Spinal cord (tissue), 10 donors: Measurements from ENCODE around the gene PPFIA2. TPM values are rescaled to one million over a fixed set of nuclear protein-coding genes. Genes with fewer than 3 reads are reported as not detected.
A peak's percentile ranks its signal among the peaks of the same experiment; 100 is the strongest.

Experiments
- DNase-seq, 6 donors: peaks; one replicate each; pipeline versions ENCODE4 v3.0.0 to v3.0.0-alpha.2; 2013 to 2015; ENCODE audit warnings: low spot score in 6 of 6, low read depth in 4 of 6
- H3K27ac ChIP-seq: one replicate; pipeline ENCODE4 v1.5.1; 2013; ENCODE audit warnings: low read depth, low read length, control low read depth
- H3K27me3 ChIP-seq: one replicate; pipeline ENCODE4 v1.6.1; 2013; ENCODE audit warnings: low read length; ENCODE audit not compliant: control insufficient read depth, insufficient read depth
- H3K36me3 ChIP-seq: one replicate; pipeline ENCODE4 v1.6.1; 2013; ENCODE audit warnings: low read length; ENCODE audit not compliant: control insufficient read depth, insufficient read depth
- H3K4me1 ChIP-seq: one replicate; pipeline ENCODE4 v1.6.1; 2013; ENCODE audit warnings: low read length; ENCODE audit not compliant: control insufficient read depth, insufficient read depth
- H3K4me3 ChIP-seq: one replicate; pipeline ENCODE4 v1.5.1; 2013; ENCODE audit warnings: low read depth, low read length, control low read depth
- H3K9me3 ChIP-seq: one replicate; pipeline ENCODE4 v1.6.1; 2013; ENCODE audit warnings: low read length; ENCODE audit not compliant: control insufficient read depth, insufficient read depth
- WGBS: methylation state at CpG from one replicate; pipeline ENCODE4 v1.1.5; 2013; ENCODE audit warnings: missing lambda C conversion rate; ENCODE audit not compliant: insufficient coverage; 5-methylcytosine and 5-hydroxymethylcytosine counted together
- polyA plus RNA-seq, 2 donors: library from polyadenylated mRNA; unstranded; fragments of 120-200 nt; gene quantifications; one replicate each; pipeline ENCODE4 v1.2.1, GENCODE V29; 2013; ENCODE audit not compliant: insufficient read length in 2 of 2
- total RNA-seq, 2 donors: library from RNA; depleted of rRNA in 1 of 2; stranded (reverse); fragments of 120-200 nt in 1 of 2; fragments of >200 nt in 1 of 2; gene quantifications; one replicate each; pipeline versions ENCODE4 v1.2.3 to v1.2.4, GENCODE V29; 2013 to 2014
- donor health status: healthy.

The PPFIA2 gene
- total and polyA plus RNA-seq, 4 donors = 24.5 to 75.3 (median 40.6) TPM

DNA sequence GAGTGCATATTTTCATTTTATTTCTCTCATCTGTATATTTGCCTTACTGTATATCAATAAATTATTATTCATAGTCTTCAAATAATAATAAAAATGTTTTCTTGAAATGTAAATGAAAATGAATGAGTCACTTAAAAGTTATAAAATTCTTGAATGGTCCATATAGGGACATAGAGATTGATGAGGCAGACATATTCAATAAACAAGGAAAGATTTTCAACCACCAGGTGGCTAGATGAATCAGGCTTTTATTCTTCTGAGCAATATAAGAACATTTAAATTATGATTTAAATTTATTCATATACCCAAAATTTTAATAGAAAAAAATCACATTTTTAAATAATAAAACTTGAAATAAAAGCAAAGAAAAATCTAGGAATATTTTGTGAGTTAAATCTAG, 431.7 kb downstream of the PPFIA2 start:
- no peak overlapping the region for H3K27ac ChIP-seq
- H3K36me3 ChIP-seq = peaks cover 4% of the 10 kb centered on the region
- no peak for DNase-seq
- no peaks in the 10 kb centered on the region for H3K4me1 ChIP-seq
- no peak overlapping the region for H3K4me3 ChIP-seq
- no peaks in the 10 kb centered on the region for H3K9me3 ChIP-seq
- no peaks in the 10 kb centered on the region for H3K27me3 ChIP-seq

DNA sequence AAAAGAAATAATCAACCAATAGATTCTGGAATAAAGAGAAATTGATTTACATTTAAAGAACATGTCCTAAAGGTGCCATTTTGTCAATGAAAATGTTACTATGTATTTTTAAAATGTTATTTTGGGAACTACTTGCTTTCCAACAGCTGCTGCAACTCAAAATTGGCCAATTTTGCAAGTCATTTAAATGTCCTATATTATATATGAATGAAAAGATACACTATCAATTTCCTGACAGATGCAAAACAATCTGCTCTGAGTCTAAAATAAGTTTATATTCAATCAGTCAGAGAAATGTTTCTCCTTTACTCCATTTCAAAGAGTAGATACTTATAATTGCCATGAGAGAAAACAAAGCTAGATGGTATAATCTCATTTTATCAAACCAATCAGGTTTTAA, 434.1 kb downstream of the PPFIA2 start:
- H3K27me3 ChIP-seq = no peaks in the 10 kb centered on the region
- H3K36me3 ChIP-seq = peaks cover 4% of the 10 kb centered on the region
- no peaks in the 10 kb centered on the region for H3K4me1 ChIP-seq
- no peak overlapping the region for H3K4me3 ChIP-seq
- no peaks in the 10 kb centered on the region for H3K9me3 ChIP-seq
- peak in 2 of 6 donors; percentile 20 to 73 for DNase-seq
- no peak overlapping the region for H3K27ac ChIP-seq

DNA sequence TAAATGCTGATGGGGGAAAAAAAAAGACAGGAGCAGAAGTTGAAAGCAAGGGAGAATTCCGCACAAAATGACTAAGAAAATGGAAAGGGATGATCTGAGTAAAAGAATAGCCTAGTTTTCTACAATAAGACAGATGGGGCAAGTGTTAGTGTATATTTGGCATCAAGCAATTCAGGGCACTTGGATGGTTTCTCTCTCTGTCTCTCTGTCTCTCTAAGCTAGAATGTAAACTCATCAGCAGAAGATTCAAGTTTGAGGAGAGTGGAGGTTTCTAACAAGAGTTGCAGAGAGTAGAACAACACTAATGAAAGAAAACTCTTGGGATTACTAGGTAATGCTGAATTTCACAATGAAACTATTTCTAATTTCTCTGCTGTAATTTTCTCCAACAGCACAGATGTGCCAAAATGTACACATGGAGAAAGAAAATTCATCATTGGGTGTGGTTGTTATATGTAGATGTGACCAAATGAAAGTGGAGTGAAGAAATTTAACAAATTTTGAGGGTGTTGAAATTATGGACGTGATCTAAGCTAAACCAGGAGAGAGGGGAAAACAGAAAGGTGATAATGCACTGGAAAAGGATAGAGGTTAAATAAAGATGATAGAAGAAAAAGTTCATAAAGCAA, 444.1 kb downstream of the PPFIA2 start:
- 79% methylated on average over 2 of the region's 2 CpGs for WGBS
- no peaks in the 10 kb centered on the region for H3K9me3 ChIP-seq
- no peak overlapping the region for H3K27ac ChIP-seq
- no peak overlapping the region for H3K4me3 ChIP-seq
- no peak for DNase-seq
- no peaks in the 10 kb centered on the region for H3K27me3 ChIP-seq
- no peaks in the 10 kb centered on the region for H3K36me3 ChIP-seq
- no peaks in the 10 kb centered on the region for H3K4me1 ChIP-seq

DNA sequence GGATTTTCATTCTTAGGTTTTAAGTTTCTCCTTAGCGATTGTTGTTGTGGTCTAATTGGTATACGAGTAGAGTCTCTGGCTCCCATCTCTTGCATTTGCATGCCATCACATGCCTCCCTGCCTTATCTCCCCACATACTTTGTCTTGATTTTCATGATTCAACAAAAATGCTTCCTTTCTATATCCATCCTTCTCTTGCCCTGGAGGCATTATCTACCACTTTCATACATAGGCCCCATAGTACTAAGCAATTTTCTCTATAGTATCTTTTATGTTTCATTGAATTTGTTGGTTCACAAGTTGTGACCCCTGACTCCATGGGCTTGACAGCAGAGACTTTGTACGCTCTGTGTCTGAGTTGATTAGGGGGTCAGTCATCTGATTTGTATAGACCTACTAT, 455.2 kb downstream of the PPFIA2 start:
- H3K4me1 ChIP-seq = no peaks in the 10 kb centered on the region
- WGBS = no CpG with 5 or more reads among the region's 3 CpGs
- no peak overlapping the region for H3K4me3 ChIP-seq
- no peaks in the 10 kb centered on the region for H3K36me3 ChIP-seq
- no peak for DNase-seq
- no peaks in the 10 kb centered on the region for H3K27me3 ChIP-seq
- no peak overlapping the region for H3K27ac ChIP-seq
- no peaks in the 10 kb centered on the region for H3K9me3 ChIP-seq

DNA sequence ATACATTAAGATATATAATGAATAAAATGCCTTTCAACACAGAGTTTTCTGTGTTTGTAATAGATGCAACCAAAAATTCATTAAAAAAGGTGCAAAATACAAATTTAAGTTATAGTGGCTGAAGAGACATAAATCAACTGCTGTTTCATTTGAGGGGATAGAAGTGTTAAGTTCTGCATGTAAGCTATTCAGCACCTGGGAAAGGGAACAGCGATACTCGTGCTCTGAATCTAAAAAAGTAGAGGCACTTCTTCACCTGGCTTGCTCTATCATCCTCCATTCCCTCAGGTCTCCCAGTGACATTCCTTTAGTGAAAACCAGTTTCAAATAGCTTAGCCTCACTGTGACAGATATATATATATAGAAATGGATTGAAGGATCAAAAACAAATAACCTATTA, 458.7 kb downstream of the PPFIA2 start:
- DNase-seq = no peak
- Histone ChIP-seq H3K36me3 (no peaks in the 10 kb centered on the region), H3K9me3 (no peaks in the 10 kb centered on the region), H3K27me3 (no peaks in the 10 kb centered on the region), H3K4me1 (no peaks in the 10 kb centered on the region), H3K4me3 (no peak overlapping the region), H3K27ac (no peak overlapping the region)
- no CpG with 5 or more reads among the region's 2 CpGs for WGBS

DNA sequence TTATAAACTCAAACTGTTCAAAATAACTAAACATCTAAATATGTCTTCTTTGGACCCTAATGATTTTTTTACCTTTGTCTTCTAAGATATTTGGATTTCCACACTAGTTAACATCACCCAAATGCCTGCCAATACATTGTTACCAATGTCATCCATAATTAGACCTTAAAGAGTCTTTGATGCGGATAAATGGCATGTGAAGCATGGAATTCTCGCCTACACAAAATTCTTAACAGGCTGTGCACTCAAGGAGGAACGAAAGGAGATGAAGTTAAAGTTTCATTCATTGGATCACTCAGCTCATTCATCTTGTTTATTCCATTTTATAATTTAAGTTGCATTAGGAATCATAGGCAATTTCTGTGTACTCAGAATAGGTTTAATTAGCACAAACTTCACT, 461.5 kb downstream of the PPFIA2 start:
- H3K4me1 ChIP-seq = no peaks in the 10 kb centered on the region
- 40% methylated on average over 1 of the region's 3 CpGs for WGBS
- H3K36me3 ChIP-seq = peaks cover 4% of the 10 kb centered on the region
- H3K9me3 ChIP-seq = no peaks in the 10 kb centered on the region
- H3K27me3 ChIP-seq = no peaks in the 10 kb centered on the region
- no peak overlapping the region for H3K4me3 ChIP-seq
- no peak overlapping the region for H3K27ac ChIP-seq
- DNase-seq = no peak

DNA sequence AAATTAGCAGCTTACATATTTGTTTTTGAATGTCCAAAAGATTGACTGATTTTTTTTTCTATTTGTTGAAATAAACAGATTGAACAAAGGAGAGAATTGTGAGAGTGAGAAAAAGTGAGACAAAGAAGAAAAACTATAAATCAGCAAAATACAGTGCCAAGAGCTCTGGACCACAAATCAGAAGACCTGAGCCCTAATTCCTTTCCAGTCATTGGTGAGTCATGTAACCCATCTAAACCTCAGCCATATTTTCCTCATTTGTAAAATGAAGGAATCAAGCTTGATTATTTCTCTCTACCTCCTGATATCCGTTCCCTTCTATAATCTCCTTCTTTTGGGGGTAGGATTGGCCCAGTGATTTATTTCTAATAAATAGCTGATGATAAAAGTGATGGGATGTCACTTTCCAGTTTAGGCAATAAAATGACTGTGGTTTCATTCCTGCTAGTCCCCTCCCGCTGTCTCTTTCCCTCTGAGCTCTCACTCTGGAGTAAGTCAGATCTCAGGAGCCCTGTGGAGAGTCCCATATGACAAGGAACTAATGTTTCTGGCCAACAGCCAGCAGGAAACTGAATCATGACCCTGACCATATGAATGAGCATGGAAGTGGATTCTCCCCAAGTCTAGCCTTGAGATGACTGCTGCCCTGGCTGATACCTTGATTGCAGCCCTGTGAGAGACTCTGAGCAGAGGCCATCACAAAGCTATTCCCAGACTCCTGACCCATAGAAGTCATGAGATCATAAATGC, 462.4 kb downstream of the PPFIA2 start:
- H3K9me3 ChIP-seq = no peaks in the 10 kb centered on the region
- H3K36me3 ChIP-seq = peaks cover 4% of the 10 kb centered on the region
- H3K27me3 ChIP-seq = no peaks in the 10 kb centered on the region
- no peak overlapping the region for H3K4me3 ChIP-seq
- H3K4me1 ChIP-seq = no peaks in the 10 kb centered on the region
- no peak for DNase-seq
- 80% methylated on average over 1 of the region's 2 CpGs for WGBS
- H3K27ac ChIP-seq = no peak overlapping the region

DNA sequence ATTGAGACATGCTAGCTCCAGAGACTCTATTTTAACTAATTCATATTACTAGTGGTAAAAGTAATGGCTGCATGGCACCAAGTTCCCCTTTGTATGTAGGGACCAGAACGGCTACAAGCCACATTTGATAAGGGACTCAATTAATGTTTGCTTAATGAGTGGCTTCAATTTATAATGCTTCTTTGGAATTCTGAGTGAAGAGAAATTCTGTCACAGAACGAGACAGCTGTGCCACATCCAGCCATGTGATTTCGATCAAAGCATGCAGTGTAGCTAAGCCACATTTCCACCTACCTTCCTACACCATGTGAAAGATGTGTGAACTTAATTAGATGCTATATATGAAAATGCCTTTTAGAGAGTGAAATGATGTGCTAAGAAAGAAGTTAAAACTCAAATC, 463.9 kb downstream of the PPFIA2 start:
- Histone ChIP-seq H3K4me1 (no peaks in the 10 kb centered on the region), H3K9me3 (no peaks in the 10 kb centered on the region), H3K27ac (no peak overlapping the region), H3K27me3 (no peaks in the 10 kb centered on the region), H3K36me3 (peaks cover 4% of the 10 kb centered on the region), H3K4me3 (no peak overlapping the region)
- whole genome bisulfite sequencing = no CpG with 5 or more reads among the region's 3 CpGs
- DNase-seq = peak in 2 of 6 donors; percentile 14 to 15

DNA sequence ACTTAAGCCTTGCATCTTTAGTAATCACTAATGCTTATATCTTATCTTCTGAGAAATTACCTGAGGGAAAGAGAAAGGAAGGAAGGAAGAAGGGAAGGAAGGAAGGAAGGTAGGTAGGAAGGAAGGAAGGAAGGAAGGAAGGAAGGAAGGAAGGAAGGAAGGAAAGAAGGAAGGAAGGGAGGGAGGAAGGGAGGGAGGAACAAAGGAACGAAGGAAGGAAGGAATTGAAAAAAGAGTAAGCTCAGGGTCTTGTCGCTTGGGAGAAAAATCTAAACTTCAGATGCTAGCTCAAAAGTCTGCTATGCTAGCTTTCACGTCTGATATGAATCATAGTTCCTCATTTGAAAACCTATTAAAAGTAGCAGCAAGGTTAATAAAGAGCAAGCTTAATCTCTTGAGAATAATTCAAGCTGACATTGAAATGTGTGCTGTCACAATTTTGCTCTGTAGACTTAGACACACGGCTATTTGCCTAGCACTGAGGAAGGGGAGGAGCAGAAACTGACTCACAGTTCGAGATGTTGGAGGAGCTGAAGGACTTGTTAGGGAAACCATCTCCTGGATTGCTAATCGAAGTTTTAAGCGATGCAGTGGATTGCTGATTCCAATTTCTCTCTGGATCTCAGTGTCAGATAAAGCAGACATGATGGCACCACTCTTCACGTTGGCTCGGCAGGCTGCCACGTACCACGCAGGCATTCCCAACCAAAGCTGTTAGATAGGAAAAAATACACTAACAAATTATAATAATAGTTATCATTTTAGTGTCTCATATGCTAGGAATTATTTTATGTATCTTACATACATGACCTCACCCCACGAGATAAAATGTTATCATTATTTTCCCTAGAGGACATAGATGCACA, 464.6 kb downstream of the PPFIA2 start:
- WGBS = 69% methylated on average over 7 of the region's 12 CpGs
- peaks cover 4% of the 10 kb centered on the region for H3K36me3 ChIP-seq
- no peaks in the 10 kb centered on the region for H3K9me3 ChIP-seq
- H3K4me3 ChIP-seq = no peak overlapping the region
- no peak overlapping the region for H3K27ac ChIP-seq
- no peaks in the 10 kb centered on the region for H3K4me1 ChIP-seq
- DNase-seq = peak in 2 of 6 donors; percentile 20 to 26
- no peaks in the 10 kb centered on the region for H3K27me3 ChIP-seq
